WTC11 (cell line): ENCODE data around the gene AKAP6.

ENCODE experiments used
- NR1H2 ChIP-seq: sonication (generic); formaldehyde crosslinking; IDR thresholded peaks from 2 replicates; pipeline ENCODE4 v1.9.0; 2021; ENCODE audit warnings: mild to moderate bottlenecking, moderate library complexity, missing genetic modification reagents
- RELA ChIP-seq: sonication (generic); formaldehyde crosslinking; IDR thresholded peaks from 2 replicates; pipeline ENCODE4 v1.8.1; 2022; ENCODE audit warnings: missing genetic modification reagents, mild to moderate bottlenecking, borderline replicate concordance
- ZNF317 ChIP-seq: sonication (generic); formaldehyde crosslinking; IDR thresholded peaks from 2 replicates; pipeline ENCODE4 v1.8.1; 2023; ENCODE audit warnings: low read depth, mild to moderate bottlenecking, moderate library complexity, missing genetic modification reagents, borderline replicate concordance
- TF ChIP-seq, protein P1 (sequence below): sonication (generic); formaldehyde crosslinking; IDR thresholded peaks from 2 replicates; pipeline ENCODE4 v1.8.1; 2023; ENCODE audit warnings: mild to moderate bottlenecking, missing genetic modification reagents, moderate library complexity
- TF ChIP-seq, protein P2 (sequence below): sonication (generic); formaldehyde crosslinking; conservative IDR thresholded peaks from 2 replicates; pipeline ENCODE4 v1.8.1; 2023; ENCODE audit warnings: mild to moderate bottlenecking, low read depth, missing genetic modification reagents, moderate library complexity
- TF ChIP-seq, protein P3 (sequence below): sonication (generic); formaldehyde crosslinking; IDR thresholded peaks from 2 replicates; pipeline ENCODE4 v1.8.0; 2022; ENCODE audit warnings: mild to moderate bottlenecking, missing genetic modification reagents

DNA sequence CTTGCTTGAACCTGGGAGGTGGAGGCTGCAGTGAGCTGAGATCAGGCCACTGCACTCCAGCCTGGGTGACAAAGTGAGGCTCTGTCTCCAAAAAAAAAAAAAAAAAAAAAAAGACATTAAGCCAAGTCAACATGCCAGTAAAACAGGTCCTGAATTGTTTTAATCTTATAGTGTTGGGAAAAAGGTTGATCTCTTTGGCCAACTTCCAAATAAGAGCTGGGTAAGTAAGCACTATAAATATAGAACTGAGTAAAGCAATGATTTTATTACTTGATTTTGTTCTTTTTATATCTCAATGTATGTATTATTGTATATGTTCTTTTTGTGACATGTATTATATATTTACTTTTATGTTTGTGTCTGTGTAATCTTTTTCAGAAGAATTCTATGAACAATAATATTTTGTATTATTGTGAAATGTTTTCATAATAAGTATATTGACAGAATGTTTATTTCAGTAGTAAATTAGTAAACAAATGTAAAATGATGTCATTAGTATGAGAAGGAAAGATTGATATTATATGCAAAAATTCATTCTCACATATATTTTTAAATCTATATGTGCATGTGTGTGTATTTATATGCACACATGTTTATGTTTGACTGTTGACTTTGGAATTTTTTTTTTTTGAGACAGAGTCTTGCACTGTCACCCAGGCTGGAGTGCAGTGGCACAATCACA is 9.6 kb upstream of the AKAP6 start:
- TF ChIP-seq, protein P1, sequence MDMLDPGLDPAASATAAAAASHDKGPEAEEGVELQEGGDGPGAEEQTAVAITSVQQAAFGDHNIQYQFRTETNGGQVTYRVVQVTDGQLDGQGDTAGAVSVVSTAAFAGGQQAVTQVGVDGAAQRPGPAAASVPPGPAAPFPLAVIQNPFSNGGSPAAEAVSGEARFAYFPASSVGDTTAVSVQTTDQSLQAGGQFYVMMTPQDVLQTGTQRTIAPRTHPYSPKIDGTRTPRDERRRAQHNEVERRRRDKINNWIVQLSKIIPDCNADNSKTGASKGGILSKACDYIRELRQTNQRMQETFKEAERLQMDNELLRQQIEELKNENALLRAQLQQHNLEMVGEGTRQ (CRISPR knock-in tag): no peak
- TF ChIP-seq, protein P2, sequence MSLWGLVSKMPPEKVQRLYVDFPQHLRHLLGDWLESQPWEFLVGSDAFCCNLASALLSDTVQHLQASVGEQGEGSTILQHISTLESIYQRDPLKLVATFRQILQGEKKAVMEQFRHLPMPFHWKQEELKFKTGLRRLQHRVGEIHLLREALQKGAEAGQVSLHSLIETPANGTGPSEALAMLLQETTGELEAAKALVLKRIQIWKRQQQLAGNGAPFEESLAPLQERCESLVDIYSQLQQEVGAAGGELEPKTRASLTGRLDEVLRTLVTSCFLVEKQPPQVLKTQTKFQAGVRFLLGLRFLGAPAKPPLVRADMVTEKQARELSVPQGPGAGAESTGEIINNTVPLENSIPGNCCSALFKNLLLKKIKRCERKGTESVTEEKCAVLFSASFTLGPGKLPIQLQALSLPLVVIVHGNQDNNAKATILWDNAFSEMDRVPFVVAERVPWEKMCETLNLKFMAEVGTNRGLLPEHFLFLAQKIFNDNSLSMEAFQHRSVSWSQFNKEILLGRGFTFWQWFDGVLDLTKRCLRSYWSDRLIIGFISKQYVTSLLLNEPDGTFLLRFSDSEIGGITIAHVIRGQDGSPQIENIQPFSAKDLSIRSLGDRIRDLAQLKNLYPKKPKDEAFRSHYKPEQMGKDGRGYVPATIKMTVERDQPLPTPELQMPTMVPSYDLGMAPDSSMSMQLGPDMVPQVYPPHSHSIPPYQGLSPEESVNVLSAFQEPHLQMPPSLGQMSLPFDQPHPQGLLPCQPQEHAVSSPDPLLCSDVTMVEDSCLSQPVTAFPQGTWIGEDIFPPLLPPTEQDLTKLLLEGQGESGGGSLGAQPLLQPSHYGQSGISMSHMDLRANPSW (CRISPR knock-in tag): no peak
- TF ChIP-seq RELA (CRISPR knock-in tag): no peak
- TF ChIP-seq, protein P3, sequence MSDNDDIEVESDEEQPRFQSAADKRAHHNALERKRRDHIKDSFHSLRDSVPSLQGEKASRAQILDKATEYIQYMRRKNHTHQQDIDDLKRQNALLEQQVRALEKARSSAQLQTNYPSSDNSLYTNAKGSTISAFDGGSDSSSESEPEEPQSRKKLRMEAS (CRISPR knock-in tag): no peak
- no peak for TF ChIP-seq NR1H2 (CRISPR knock-in tag)
- no peak for TF ChIP-seq ZNF317 (CRISPR knock-in tag)
